Tongue (tissue), 2 donors: Measurements from ENCODE around the gene SH3BGRL3. TPM values are rescaled to one million over a fixed set of nuclear protein-coding genes. Genes with fewer than 3 reads are reported as not detected.
"Not testable (repeated sequence)": the region's sequence is repeated elsewhere in the genome, so short reads cannot be mapped to it uniquely, and the experiment has no call there.

Experiments used
- DNase-seq: peaks from one replicate; pipeline ENCODE4 v3.0.0-alpha.2; 2015
- total RNA-seq: library from RNA; depleted of rRNA; stranded (reverse); fragments of >200 nt; gene quantifications from one replicate; pipeline ENCODE4 v1.2.3, GENCODE V29; 2014

Gene SH3BGRL3
- total RNA-seq, 1 donor from 2014 or later = 7.7 TPM

GRCh38 chr1:26291433-26291832 lies 11.5 kb downstream of the SH3BGRL3 start:
- no peak for DNase-seq

GRCh38 chr1:26291939-26292338 lies 12.1 kb downstream of the SH3BGRL3 start:
- DNase-seq = no peak

- DNase-seq = not testable (repeated sequence)
Observed at GRCh38 chr1:26292735-26293134, 12.8 kb downstream of the SH3BGRL3 start.

GRCh38 chr1:26293911-26294463 lies 14.1 kb downstream of the SH3BGRL3 start:
- no peak for DNase-seq

GRCh38 chr1:26295194-26296138 lies 15.6 kb downstream of the SH3BGRL3 start:
- no peak for DNase-seq

GRCh38 chr1:26296340-26297056 lies 16.6 kb downstream of the SH3BGRL3 start:
- DNase-seq = no peak

GRCh38 chr1:26297057-26297790 lies 17.3 kb downstream of the SH3BGRL3 start:
- DNase-seq = no peak

GRCh38 chr1:26297791-26298124 lies 17.9 kb downstream of the SH3BGRL3 start:
- DNase-seq = no peak

GRCh38 chr1:26300578-26301275 lies 20.8 kb downstream of the SH3BGRL3 start:
- DNase-seq = no peak

GRCh38 chr1:26302733-26303405 lies 23.0 kb downstream of the SH3BGRL3 start:
- DNase-seq = no peak

GRCh38 chr1:26305667-26306289 lies 25.9 kb downstream of the SH3BGRL3 start:
- no peak for DNase-seq

GRCh38 chr1:26306290-26307229 lies 26.7 kb downstream of the SH3BGRL3 start, which contains the start of gene UBXN11:
Gene UBXN11 (minus strand): TSS chr1:26306636. CDS start chr1:26302883, 3,753 bp downstream.
- DNase-seq = peak; percentile 96

GRCh38 chr1:26307363-26307781 lies 27.5 kb downstream of the SH3BGRL3 start:
- DNase-seq = no peak

GRCh38 chr1:26307966-26308899 lies 28.3 kb downstream of the SH3BGRL3 start:
- not testable (repeated sequence) for DNase-seq

GRCh38 chr1:26314501-26314900 lies 34.6 kb downstream of the SH3BGRL3 start:
- no peak for DNase-seq

- DNase-seq = no peak
Observed at GRCh38 chr1:26315874-26316850, 36.3 kb downstream of the SH3BGRL3 start.

- DNase-seq = no peak
Observed at GRCh38 chr1:26317146-26317545, 37.3 kb downstream of the SH3BGRL3 start.
